HepG2 (cell line): ENCODE measurements around the gene STIP1. TPM values are rescaled to one million over a fixed set of nuclear protein-coding genes. Genes with fewer than 3 reads are reported as not detected.

Experiments
- CAMTA2 ChIP-seq: sonication (generic); formaldehyde crosslinking; IDR thresholded peaks from 2 replicates; pipeline ENCODE4 v1.4.0; 2020; ENCODE audit warnings: mild to moderate bottlenecking, missing genetic modification reagents, borderline replicate concordance
- DMAP1 ChIP-seq: IDR thresholded peaks from 2 replicates; pipeline ENCODE4 v1.6.1; 2016
- FOXA1 ChIP-seq, 2 experiments: fragments of 450-650 bp in 1 of 2; sonication (generic) in 1 of 2; formaldehyde crosslinking in 1 of 2; IDR thresholded peaks; 2 replicates each; pipeline versions ENCODE4 v1.4.0 to v1.6.1; 2016 to 2020; ENCODE audit warnings: missing genetic modification reagents in 1 of 2
- GLI4 ChIP-seq: sonication (generic); formaldehyde crosslinking; IDR thresholded peaks from 2 replicates; pipeline ENCODE4 v1.5.1; 2020; ENCODE audit warnings: missing genetic modification reagents, mild to moderate bottlenecking, moderate library complexity, borderline replicate concordance
- HOXA9 ChIP-seq: sonication (generic); formaldehyde crosslinking; IDR thresholded peaks from 2 replicates; pipeline ENCODE4 v1.8.1; 2022; ENCODE audit warnings: missing genetic modification reagents, mild to moderate bottlenecking, moderate library complexity, borderline replicate concordance
- NCOA5 ChIP-seq: sonication (generic); formaldehyde crosslinking; IDR thresholded peaks from 2 replicates; pipeline ENCODE4 v1.4.0; 2020; ENCODE audit warnings: missing genetic modification reagents
- NFYC ChIP-seq: IDR thresholded peaks from 2 replicates; pipeline ENCODE4 v1.6.1; 2016; ENCODE audit warnings: missing genetic modification reagents, missing compliant biosample characterization
- PHF8 ChIP-seq: sonication (generic); formaldehyde crosslinking; IDR thresholded peaks from 2 replicates; pipeline ENCODE4 v1.5.0; 2020; ENCODE audit warnings: missing genetic modification reagents
- REPIN1 ChIP-seq: sonication (generic); formaldehyde crosslinking; IDR thresholded peaks from 2 replicates; pipeline ENCODE4 v1.8.0; 2022; ENCODE audit warnings: missing genetic modification reagents, low read depth, mild to moderate bottlenecking, borderline replicate concordance
- SKI ChIP-seq: fragments of 450-650 bp; IDR thresholded peaks from one replicate; pipeline ENCODE4 v1.6.1; 2018; ENCODE audit warnings: mild to moderate bottlenecking; ENCODE audit not compliant: partially characterized antibody
- SMC3 ChIP-seq: IDR thresholded peaks from 2 replicates; pipeline ENCODE4 v1.6.1; 2011; ENCODE audit warnings: low read length, improper control_type of control experiment
- ZBTB42 ChIP-seq: sonication (generic); formaldehyde crosslinking; IDR thresholded peaks from 2 replicates; pipeline ENCODE4 v1.5.0; 2020; ENCODE audit warnings: mild to moderate bottlenecking, missing genetic modification reagents
- ZMAT3 ChIP-seq: sonication (generic); formaldehyde crosslinking; conservative IDR thresholded peaks from 2 replicates; pipeline ENCODE4 v1.7.0; 2021; ENCODE audit warnings: missing genetic modification reagents
- ZNF232 ChIP-seq: sonication (generic); formaldehyde crosslinking; IDR thresholded peaks from 2 replicates; pipeline ENCODE4 v1.4.0; 2020; ENCODE audit warnings: missing genetic modification reagents, borderline replicate concordance
- ZNF234 ChIP-seq: sonication (generic); formaldehyde crosslinking; conservative IDR thresholded peaks from 2 replicates; pipeline ENCODE4 v1.5.1; 2020; ENCODE audit warnings: mild to moderate bottlenecking, missing genetic modification reagents
- ZNF451 ChIP-seq: sonication (generic); formaldehyde crosslinking; IDR thresholded peaks from 2 replicates; pipeline ENCODE4 v1.5.0; 2020; ENCODE audit warnings: mild to moderate bottlenecking, missing genetic modification reagents
- ZNF660 ChIP-seq: sonication (generic); formaldehyde crosslinking; IDR thresholded peaks from 2 replicates; pipeline ENCODE4 v1.5.1; 2020; ENCODE audit warnings: mild to moderate bottlenecking, low read depth, missing genetic modification reagents, borderline replicate concordance
- ZNF75D ChIP-seq: sonication (generic); formaldehyde crosslinking; IDR thresholded peaks from 2 replicates; pipeline ENCODE4 v1.8.1; 2023; ENCODE audit warnings: missing genetic modification reagents, mild to moderate bottlenecking, borderline replicate concordance
- polyA plus RNA-seq, 8 experiments: library from polyadenylated mRNA; depleted of rRNA in 3 of 8; stranded (reverse) in 7 of 8; unstranded in 1 of 8; fragments of >200 nt; fragmentation: Illumina TruSeq in 4 of 8; extraction: Trizol in 4 of 8; gene quantifications; 2 replicates each; pipeline versions ENCODE4 v1.2.1 to v1.2.3, GENCODE V29; 2011 to 2016; ENCODE audit warnings: low read depth in 4 of 8, missing spikeins in 1 of 8, mixed read lengths in 1 of 8; ENCODE audit not compliant: insufficient read depth in 1 of 8
- total RNA-seq, 5 experiments: library from RNA; depleted of rRNA; stranded (reverse); fragments of >200 nt; fragmentation: Illumina TruSeq; extraction: Trizol; gene quantifications; 2 replicates each; pipeline ENCODE4 v1.2.3, GENCODE V29; 2016; ENCODE audit warnings: low read depth in 1 of 5
- TF ChIP-seq, protein P1 (sequence below): sonication (generic); formaldehyde crosslinking; IDR thresholded peaks from 2 replicates; pipeline ENCODE4 v1.5.1; 2020; ENCODE audit warnings: mild to moderate bottlenecking, missing genetic modification reagents, borderline replicate concordance
- TF ChIP-seq, protein P2 (sequence below): sonication (generic); formaldehyde crosslinking; IDR thresholded peaks from 2 replicates; pipeline ENCODE4 v1.8.0; 2022; ENCODE audit warnings: missing genetic modification reagents, mild to moderate bottlenecking, moderate library complexity, borderline replicate concordance
- TF ChIP-seq, protein P3 (sequence below): sonication (generic); formaldehyde crosslinking; conservative IDR thresholded peaks from 2 replicates; pipeline ENCODE4 v1.4.0; 2020; ENCODE audit warnings: missing genetic modification reagents

Gene STIP1
- total and polyA plus RNA-seq, 2 of the 13 experiments (the other 11 are each of a cell fraction or from before 2014, with no cell fraction given) = 81.1 to 217 TPM

DNA sequence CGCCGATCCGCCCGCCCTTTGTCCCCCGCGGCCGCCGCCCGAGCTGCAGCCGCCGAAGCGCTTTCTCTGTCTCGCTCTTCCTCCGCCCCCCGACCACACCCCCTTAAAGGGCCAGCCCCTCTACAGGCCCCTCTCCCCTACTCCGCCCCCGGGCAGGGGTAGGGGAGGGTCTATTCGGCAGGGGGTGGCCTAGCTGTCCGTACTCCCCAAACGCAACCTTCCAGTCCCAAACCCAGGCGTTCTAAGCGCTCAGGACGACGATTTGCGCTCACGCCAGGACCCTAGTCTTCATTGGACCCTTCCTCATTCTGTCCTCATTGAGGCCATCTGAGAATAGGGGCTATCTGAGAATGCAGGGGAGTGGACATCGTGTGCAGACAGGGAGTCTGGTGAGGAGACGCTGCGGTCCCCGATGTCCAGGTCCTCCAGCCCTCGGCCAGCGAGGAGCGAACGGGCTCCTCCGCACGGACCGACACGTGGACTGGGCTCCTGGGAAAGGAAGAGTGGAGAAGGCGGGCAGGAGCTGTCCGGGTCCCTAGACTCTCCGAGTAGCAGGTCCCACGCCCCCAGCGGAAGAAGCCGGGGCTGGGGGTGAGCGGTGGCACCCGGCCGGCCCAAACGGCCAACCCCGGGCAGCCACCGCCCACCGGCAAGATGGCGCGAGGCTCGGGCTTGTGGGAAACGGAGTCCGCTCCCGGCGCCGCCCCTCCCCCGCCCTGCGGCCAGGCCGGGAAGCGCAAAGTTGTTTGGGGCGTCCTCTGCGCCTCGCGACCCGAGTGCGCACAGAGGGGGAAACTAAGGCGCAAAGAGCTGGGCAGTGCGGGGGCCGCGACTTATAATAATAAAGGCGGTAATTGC, 61.1 kb downstream of the STIP1 start, which contains the start of gene PPP1R14B (continued):
- TF ChIP-seq GLI4 (CRISPR knock-in tag) = no peak; the same call in 1 of the 2 replicates
- TF ChIP-seq ZNF660 (CRISPR knock-in tag) = no peak
- TF ChIP-seq FOXA1 (IDR thresholded peaks at IDR 0.05) = no peak
- TF ChIP-seq FOXA1 (CRISPR knock-in tag; IDR thresholded peaks at IDR 0.05) = no peak
- TF ChIP-seq DMAP1 (CRISPR knock-in tag) = peak; percentile 81
- TF ChIP-seq ZMAT3 (CRISPR knock-in tag) = no peak
- TF ChIP-seq PHF8 (CRISPR knock-in tag) = peak; percentile 75
- no peak; the same call in 1 of the 2 replicates for TF ChIP-seq ZNF451 (CRISPR knock-in tag)
- no peak for TF ChIP-seq NCOA5 (CRISPR knock-in tag)
- peak; percentile 57; the same call in 1 of the 2 replicates for TF ChIP-seq NFYC
- TF ChIP-seq ZBTB42 (CRISPR knock-in tag) = peak; percentile 84; the same call in 1 of the 2 replicates
- TF ChIP-seq SKI = no peak
- TF ChIP-seq HOXA9 (CRISPR knock-in tag) = peak; percentile 48; the same call in 1 of the 2 replicates
- TF ChIP-seq, protein P1, sequence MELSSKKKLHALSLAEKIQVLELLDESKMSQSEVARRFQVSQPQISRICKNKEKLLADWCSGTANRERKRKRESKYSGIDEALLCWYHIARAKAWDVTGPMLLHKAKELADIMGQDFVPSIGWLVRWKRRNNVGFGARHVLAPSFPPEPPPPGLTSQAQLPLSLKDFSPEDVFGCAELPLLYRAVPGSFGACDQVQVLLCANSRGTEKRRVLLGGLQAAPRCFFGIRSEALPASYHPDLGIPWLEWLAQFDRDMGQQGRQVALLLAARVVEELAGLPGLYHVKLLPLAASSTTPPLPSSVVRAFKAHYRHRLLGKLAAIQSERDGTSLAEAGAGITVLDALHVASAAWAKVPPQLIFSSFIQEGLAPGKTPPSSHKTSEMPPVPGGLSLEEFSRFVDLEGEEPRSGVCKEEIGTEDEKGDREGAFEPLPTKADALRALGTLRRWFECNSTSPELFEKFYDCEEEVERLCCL (CRISPR knock-in tag) = no peak; the same call in 1 of the 2 replicates
- TF ChIP-seq ZNF75D (CRISPR knock-in tag) = no peak
- no peak for TF ChIP-seq ZNF234 (CRISPR knock-in tag)
- no peak for TF ChIP-seq CAMTA2 (CRISPR knock-in tag)
- no peak; the same call in 1 of the 2 replicates for TF ChIP-seq REPIN1 (CRISPR knock-in tag)
- TF ChIP-seq ZNF232 (CRISPR knock-in tag) = no peak
- TF ChIP-seq, protein P2, sequence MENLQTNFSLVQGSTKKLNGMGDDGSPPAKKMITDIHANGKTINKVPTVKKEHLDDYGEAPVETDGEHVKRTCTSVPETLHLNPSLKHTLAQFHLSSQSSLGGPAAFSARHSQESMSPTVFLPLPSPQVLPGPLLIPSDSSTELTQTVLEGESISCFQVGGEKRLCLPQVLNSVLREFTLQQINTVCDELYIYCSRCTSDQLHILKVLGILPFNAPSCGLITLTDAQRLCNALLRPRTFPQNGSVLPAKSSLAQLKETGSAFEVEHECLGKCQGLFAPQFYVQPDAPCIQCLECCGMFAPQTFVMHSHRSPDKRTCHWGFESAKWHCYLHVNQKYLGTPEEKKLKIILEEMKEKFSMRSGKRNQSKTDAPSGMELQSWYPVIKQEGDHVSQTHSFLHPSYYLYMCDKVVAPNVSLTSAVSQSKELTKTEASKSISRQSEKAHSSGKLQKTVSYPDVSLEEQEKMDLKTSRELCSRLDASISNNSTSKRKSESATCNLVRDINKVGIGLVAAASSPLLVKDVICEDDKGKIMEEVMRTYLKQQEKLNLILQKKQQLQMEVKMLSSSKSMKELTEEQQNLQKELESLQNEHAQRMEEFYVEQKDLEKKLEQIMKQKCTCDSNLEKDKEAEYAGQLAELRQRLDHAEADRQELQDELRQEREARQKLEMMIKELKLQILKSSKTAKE (CRISPR knock-in tag) = no peak
- no peak for TF ChIP-seq SMC3
- TF ChIP-seq, protein P3, sequence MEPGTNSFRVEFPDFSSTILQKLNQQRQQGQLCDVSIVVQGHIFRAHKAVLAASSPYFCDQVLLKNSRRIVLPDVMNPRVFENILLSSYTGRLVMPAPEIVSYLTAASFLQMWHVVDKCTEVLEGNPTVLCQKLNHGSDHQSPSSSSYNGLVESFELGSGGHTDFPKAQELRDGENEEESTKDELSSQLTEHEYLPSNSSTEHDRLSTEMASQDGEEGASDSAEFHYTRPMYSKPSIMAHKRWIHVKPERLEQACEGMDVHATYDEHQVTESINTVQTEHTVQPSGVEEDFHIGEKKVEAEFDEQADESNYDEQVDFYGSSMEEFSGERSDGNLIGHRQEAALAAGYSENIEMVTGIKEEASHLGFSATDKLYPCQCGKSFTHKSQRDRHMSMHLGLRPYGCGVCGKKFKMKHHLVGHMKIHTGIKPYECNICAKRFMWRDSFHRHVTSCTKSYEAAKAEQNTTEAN (CRISPR knock-in tag) = no peak
